K562 (cell line): ENCODE measurements around the gene GRAMD2B. TPM values are rescaled to one million over a fixed set of nuclear protein-coding genes. Genes with fewer than 3 reads are reported as not detected.

Experiments
- ATAC-seq: fragments of 200-7000 bp; cut with Tn5 transposase; 3 replicates; pipeline ENCODE4 v1.9.1; 2020; ENCODE audit warnings: moderate library complexity
- BruUV-seq: library from RNA; stranded (reverse); fragments of 400-500 nt; replicated peaks from 2 replicates; lab custom pipeline; 2021; lab: Mats Ljungman, UMichigan
- CTCF ChIA-PET: fragments of 300-600 bp; formaldehyde crosslinking; extraction: SDS; loops from one replicate; lab custom pipeline; 2021; ENCODE audit warnings: low intra/inter-chr PET ratio; lab: Yijun Ruan, JAX
- POLR2A ChIA-PET: fragments of 300-600, 350-650 bp; sonication (Branson Sonifier 250); formaldehyde crosslinking; extraction: SDS; loops from one replicate; lab custom pipeline; 2021; ENCODE audit warnings: antibody characterized with exemption, inconsistent platforms; lab: Yijun Ruan, JAX
- DNase-seq, 4 experiments: peaks; one replicate each; pipeline versions ENCODE4 v3.0.0 to v3.0.0-alpha.2; 2011 to 2018; ENCODE audit warnings: low spot score in 3 of 4, mixed read lengths in 3 of 4; ENCODE audit errors: extremely low read depth in 1 of 4
- FAIRE-seq: peaks from 2 replicates; lab custom pipeline; 2011; peaks lifted over from hg19 to GRCh38; lab: Jason Lieb, UNC
- H2AFZ ChIP-seq: 2 replicates; pipeline ENCODE4 v1.6.0; 2011; ENCODE audit warnings: low read depth, low read length, control low read depth, inconsistent platforms
- H3K27ac ChIP-seq: fragments of 200-600 bp; 3 replicates; pipeline ENCODE4 v1.8.0; 2011; ENCODE audit warnings: low read depth, mild to moderate bottlenecking, control low read depth, inconsistent platforms, low read length, moderate library complexity, mixed read lengths; ENCODE audit errors: extremely low read depth
- H3K27me3 ChIP-seq, 2 experiments: fragments of 300-600 bp in 1 of 2; 2 replicates in 1 of 2; 3 replicates in 1 of 2; pipeline versions ENCODE4 v1.6.0 to v1.8.0; 2011; ENCODE audit warnings: inconsistent platforms in 2 of 2, low read length in 2 of 2, mild to moderate bottlenecking in 1 of 2, mixed read lengths in 1 of 2, moderate library complexity in 1 of 2; ENCODE audit not compliant: control insufficient read depth in 2 of 2, insufficient read depth in 2 of 2
- H3K36me3 ChIP-seq: fragments of 300-600 bp; 3 replicates; pipeline ENCODE4 v1.8.0; 2011; ENCODE audit warnings: mild to moderate bottlenecking, low read length, inconsistent platforms; ENCODE audit not compliant: control insufficient read depth, insufficient read depth
- H3K4me1 ChIP-seq, 2 experiments: fragments of 200-600 bp in 1 of 2; replicated peaks in 1 of 2; 2 replicates in 1 of 2; 3 replicates in 1 of 2; pipeline versions ENCODE4 v1.5.1 to v1.8.0; 2011; ENCODE audit warnings: inconsistent platforms in 2 of 2, low read length in 2 of 2, mild to moderate bottlenecking in 1 of 2, mixed read lengths in 1 of 2, moderate library complexity in 1 of 2; ENCODE audit not compliant: control insufficient read depth in 2 of 2, insufficient read depth in 2 of 2
- H3K4me2 ChIP-seq: 2 replicates; pipeline ENCODE4 v1.6.1; 2011; ENCODE audit warnings: low read length, control low read depth, inconsistent platforms, mixed read lengths; ENCODE audit not compliant: insufficient read depth
- H3K4me3 ChIP-seq: fragments of 200-600 bp; sonication (generic), shearing (Covaris generic); 2 replicates; pipeline ENCODE4 v1.5.1; 2016; ENCODE audit warnings: control low read depth, inconsistent platforms
- H3K79me2 ChIP-seq: fragments of 200-600 bp; 3 replicates; pipeline ENCODE4 v1.8.0; 2011; ENCODE audit warnings: low read length, inconsistent platforms; ENCODE audit not compliant: control insufficient read depth, insufficient read depth
- H3K9ac ChIP-seq, 2 experiments: 2 replicates each; pipeline versions ENCODE4 v1.6.0 to v1.6.1; 2011; ENCODE audit warnings: low read depth in 2 of 2, low read length in 2 of 2, control low read depth in 1 of 2, inconsistent platforms in 1 of 2, mild to moderate bottlenecking in 1 of 2, mixed read lengths in 1 of 2; ENCODE audit not compliant: insufficient read depth in 1 of 2
- H3K9me1 ChIP-seq: one replicate; pipeline ENCODE4 v1.6.0; 2011; ENCODE audit warnings: inconsistent platforms, mild to moderate bottlenecking, low read length, moderate library complexity; ENCODE audit not compliant: control insufficient read depth, insufficient read depth
- H3K9me3 ChIP-seq: replicated peaks from 2 replicates; pipeline ENCODE4 v1.5.1; 2011; ENCODE audit warnings: low read depth, low read length, inconsistent platforms; ENCODE audit not compliant: control insufficient read depth, insufficient read depth
- H4K20me1 ChIP-seq: replicated peaks from 2 replicates; pipeline ENCODE4 v1.6.1; 2011; ENCODE audit warnings: low read length, inconsistent platforms, mixed read lengths; ENCODE audit not compliant: control insufficient read depth, insufficient read depth
- CBX1 ChIP-seq: sonication (generic); IDR thresholded peaks from 2 replicates; pipeline ENCODE4 v1.6.1; 2016; ENCODE audit warnings: antibody characterized with exemption, low read depth, mild to moderate bottlenecking
- CCAR2 ChIP-seq: fragments of 200-400 bp; formaldehyde crosslinking; IDR thresholded peaks from 2 replicates; pipeline ENCODE4 v1.6.1; 2017; ENCODE audit warnings: mild to moderate bottlenecking, low read depth, low read length
- CEBPB ChIP-seq: fragments of 450-650 bp; IDR thresholded peaks from 2 replicates; pipeline ENCODE4 v1.6.1; 2016; ENCODE audit warnings: missing genetic modification characterization, missing compliant biosample characterization
- DPF2 ChIP-seq: fragments of 450-650 bp; IDR thresholded peaks from 2 replicates; pipeline ENCODE4 v1.6.1; 2016
- ELF2 ChIP-seq: fragments of 250-450 bp; sonication (Bioruptor Pico); IDR thresholded peaks from 2 replicates; pipeline ENCODE4 v1.5.0; 2021; ENCODE audit warnings: mild to moderate bottlenecking
- MAFK ChIP-seq: IDR thresholded peaks from 2 replicates; pipeline ENCODE4 v1.6.1; 2011; ENCODE audit warnings: low read length, improper control_type of control experiment
- PYGO2 ChIP-seq: fragments of 450-650 bp; IDR thresholded peaks from 2 replicates; pipeline ENCODE4 v1.6.1; 2016; ENCODE audit warnings: mild to moderate bottlenecking, missing genetic modification characterization, moderate library complexity, missing compliant biosample characterization
- RAD21 ChIP-seq, 2 experiments: fragments of 250-450 bp in 1 of 2; fragments of 450-650 bp in 1 of 2; sonication (Bioruptor Pico) in 1 of 2; formaldehyde crosslinking in 1 of 2; IDR thresholded peaks in 1 of 2; conservative IDR thresholded peaks in 1 of 2; 2 replicates each; pipeline versions ENCODE4 v1.4.0 to v1.8.0; 2020 to 2022; ENCODE audit warnings: mild to moderate bottlenecking in 2 of 2, moderate library complexity in 1 of 2
- RBM25 ChIP-seq: fragments of 200-400 bp; formaldehyde crosslinking; IDR thresholded peaks from 2 replicates; pipeline ENCODE4 v1.6.1; 2018; ENCODE audit warnings: low read length, low read depth, moderate library complexity; ENCODE audit not compliant: severe bottlenecking
- ZNF184 ChIP-seq: sonication (generic); formaldehyde crosslinking; IDR thresholded peaks from 2 replicates; pipeline ENCODE4 v1.5.0; 2020; ENCODE audit warnings: missing genetic modification reagents
- WGBS: fragments of 100-300 bp; shearing (Covaris generic); methylation state at CpG from one replicate; pipeline ENCODE4 v1.1.6; 2016; ENCODE audit warnings: low coverage, mixed read lengths; ENCODE audit not compliant: insufficient coverage; ENCODE audit errors: missing lambda C conversion rate; 5-methylcytosine and 5-hydroxymethylcytosine counted together
- in situ Hi-C: fragments of 300-500 bp; cut with MboI; formaldehyde crosslinking; loops from 4 replicates; pipeline ENCODE4 v1.15.0; 2018; ENCODE audit warnings: inconsistent platforms, mixed read lengths
- intact Hi-C: fragments of 100-400 bp; cut with micrococcal nuclease; formaldehyde crosslinking; loops from 2 replicates; pipeline ENCODE4 v1.14.2; 2022
- polyA plus RNA-seq, 8 experiments: library from polyadenylated mRNA; depleted of rRNA in 4 of 8; stranded (reverse) in 5 of 8; unstranded in 3 of 8; fragments of >200 nt; fragmentation: Nextera tagmentation in 2 of 8; fragmentation: Illumina TruSeq in 1 of 8; extraction: Ambion mirVana in 2 of 8; extraction: Trizol in 1 of 8; gene quantifications; 2 replicates each; pipeline versions ENCODE4 v1.2.1 to v1.2.3, GENCODE V29; 2011 to 2014; ENCODE audit warnings: inconsistent platforms in 1 of 8, missing spikeins in 1 of 8
- total RNA-seq, 7 experiments: library from RNA; depleted of rRNA in 6 of 7; stranded (reverse); fragments of >200 nt in 6 of 7; fragmentation: Illumina TruSeq in 2 of 7; extraction: Trizol in 2 of 7; gene quantifications; 2 replicates each; pipeline versions ENCODE4 v1.2.1 to v1.2.3, GENCODE V29; 2011 to 2021; ENCODE audit warnings: low replicate concordance in 1 of 7
- TF ChIP-seq, protein P1 (sequence below): fragments of 450-650 bp; formaldehyde crosslinking; IDR thresholded peaks from 2 replicates; pipeline ENCODE4 v1.4.0; 2020; ENCODE audit warnings: mild to moderate bottlenecking, moderate library complexity

Gene GRAMD2B
- total and polyA plus RNA-seq, 9 of the 15 experiments (the other 6 are each of a cell fraction or from before 2014, with no cell fraction given): 0.32 to 4.2 (median 1.4) TPM

- TF ChIP-seq PYGO2 (tag): no peak
- TF ChIP-seq CBX1: 0 out of 2 replicates have a peak, but pooled peaks have one; percentile 55
- TF ChIP-seq RBM25: peak; percentile 99
Measured at GRCh38 chr5:126538579-126538978, 115.4 kb downstream of the GRAMD2B start (continued).

GRCh38 chr5:126540631-126541030 lies 117.4 kb downstream of the GRAMD2B start:
- FAIRE-seq: no peak
- H2AFZ ChIP-seq: peak overlapping the region; percentile 29; the same call in 1 of the 2 replicates
- no peak overlapping the region for H3K9ac ChIP-seq
- H3K27ac ChIP-seq: no peak overlapping the region
- no peaks in the 10 kb centered on the region for H3K9me1 ChIP-seq
- no peak overlapping the region for H3K4me2 ChIP-seq
- no TSS peak for BruUV-seq
- no peaks in the 10 kb centered on the region for H3K79me2 ChIP-seq
- ChIA-PET POLR2A (no interaction called here), CTCF (interaction anchor here (3.2 kb wide), 1 partner anchor 187 kb away, joined by 36 read pairs; no protein-coding TSS in a partner anchor)
- intact Hi-C loops: loop anchor here (5.0 kb wide), 2 partner anchors 112 to 952 kb away; no protein-coding TSS in a partner anchor
- H3K4me3 ChIP-seq: no peak overlapping the region
- in situ Hi-C loops: loop anchor here (5.0 kb wide), 1 partner anchor 777 kb away; no protein-coding TSS in a partner anchor
- no peaks in the 10 kb centered on the region for H4K20me1 ChIP-seq
- H3K9me3 ChIP-seq: no peaks in the 10 kb centered on the region
- H3K27me3 ChIP-seq: peaks cover 2 to 8% of the 10 kb centered on the region in 2 experiments; a peak in 3 of 5 replicates
- TF ChIP-seq DPF2: no peak
- no peak for TF ChIP-seq ELF2
- no peak for TF ChIP-seq RAD21 (CRISPR knock-in tag; conservative IDR thresholded peaks at IDR 0.05 in 1 of 2, IDR thresholded peaks at IDR 0.05 in 1 of 2)
- no peak for TF ChIP-seq CEBPB (tag)
- TF ChIP-seq ZNF184 (CRISPR knock-in tag): no peak
- TF ChIP-seq, protein P1, sequence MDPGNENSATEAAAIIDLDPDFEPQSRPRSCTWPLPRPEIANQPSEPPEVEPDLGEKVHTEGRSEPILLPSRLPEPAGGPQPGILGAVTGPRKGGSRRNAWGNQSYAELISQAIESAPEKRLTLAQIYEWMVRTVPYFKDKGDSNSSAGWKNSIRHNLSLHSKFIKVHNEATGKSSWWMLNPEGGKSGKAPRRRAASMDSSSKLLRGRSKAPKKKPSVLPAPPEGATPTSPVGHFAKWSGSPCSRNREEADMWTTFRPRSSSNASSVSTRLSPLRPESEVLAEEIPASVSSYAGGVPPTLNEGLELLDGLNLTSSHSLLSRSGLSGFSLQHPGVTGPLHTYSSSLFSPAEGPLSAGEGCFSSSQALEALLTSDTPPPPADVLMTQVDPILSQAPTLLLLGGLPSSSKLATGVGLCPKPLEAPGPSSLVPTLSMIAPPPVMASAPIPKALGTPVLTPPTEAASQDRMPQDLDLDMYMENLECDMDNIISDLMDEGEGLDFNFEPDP (CRISPR knock-in tag): no peak
- no peak for TF ChIP-seq MAFK
- TF ChIP-seq CCAR2: no peak
- no peak for ATAC-seq
- H3K4me1 ChIP-seq: peaks cover 2 to 5% of the 10 kb centered on the region in 2 experiments; a peak in 1 of 5 replicates
- no peak for DNase-seq
- no peaks in the 10 kb centered on the region for H3K36me3 ChIP-seq
- 5% methylated on average over 5 of the region's 5 CpGs for WGBS
